HG03354 (cell line): ENCODE data around the gene RBM10.

Experiments
- ATAC-seq: cut with Tn5 transposase; IDR thresholded peaks from one replicate; pipeline ENCODE4 v1.9.1; 2021; ENCODE audit warnings: mild to moderate bottlenecking; ENCODE audit not compliant: unreplicated experiment, poor library complexity, severe bottlenecking

RBM10 gene

GRCh38 chrX:47191331-47191730, 46.3 kb downstream of the RBM10 start:
- no peak for ATAC-seq

GRCh38 chrX:47191806-47192401, 46.9 kb downstream of the RBM10 start:
- no peak for ATAC-seq

GRCh38 chrX:47193475-47194193, 48.6 kb downstream of the RBM10 start, which contains the start of gene UBA1:
UBA1 (plus strand) TSS chrX:47193829; CDS start chrX:47198803, 4,974 bp downstream.
- ATAC-seq = peak; percentile 87

GRCh38 chrX:47194194-47194787, 49.3 kb downstream of the RBM10 start:
- no peak for ATAC-seq

- ATAC-seq = no peak
These were observed 51.1 kb downstream of the RBM10 start for GRCh38 chrX:47196098-47196497.

GRCh38 chrX:47197526-47197925, 52.5 kb downstream of the RBM10 start:
- no peak for ATAC-seq

- ATAC-seq = no peak
These were observed 53.1 kb downstream of the RBM10 start for GRCh38 chrX:47198026-47198686.

GRCh38 chrX:47198687-47199080, 53.7 kb downstream of the RBM10 start:
- ATAC-seq = no peak

GRCh38 chrX:47199286-47199685, 54.3 kb downstream of the RBM10 start:
- no peak for ATAC-seq

GRCh38 chrX:47200385-47201150, 55.5 kb downstream of the RBM10 start:
- ATAC-seq = no peak

- no peak for ATAC-seq
These were observed 56.4 kb downstream of the RBM10 start for GRCh38 chrX:47201345-47201944.

GRCh38 chrX:47202316-47202715, 57.3 kb downstream of the RBM10 start:
- no peak for ATAC-seq

GRCh38 chrX:47202877-47203276, 57.9 kb downstream of the RBM10 start:
- no peak for ATAC-seq

- no peak for ATAC-seq
These were observed 59.9 kb downstream of the RBM10 start for GRCh38 chrX:47204970-47205369.

GRCh38 chrX:47206316-47206715, 61.3 kb downstream of the RBM10 start:
- ATAC-seq = no peak

- ATAC-seq = no peak
These were observed 63.1 kb downstream of the RBM10 start for GRCh38 chrX:47208108-47208507.

- no peak for ATAC-seq
These were observed 64.7 kb downstream of the RBM10 start for GRCh38 chrX:47209508-47210238.

GRCh38 chrX:47210661-47211425, 65.8 kb downstream of the RBM10 start:
- ATAC-seq = no peak
